T-cell (primary cell): ENCODE results near the gene TMEM54. TPM values are rescaled to one million over a fixed set of nuclear protein-coding genes. Genes with fewer than 3 reads are reported as not detected.

ENCODE experiments used
- ATAC-seq, 4 experiments: fragments of 200-7000 bp in 3 of 4; fragments of 150-1000 bp in 1 of 4; cut with Tn5 transposase; replicated peaks in 1 of 4; 1 replicate in 3 of 4; 2 replicates in 1 of 4; pipeline ENCODE4 v1.10.0; 2021; ENCODE audit warnings: moderate library complexity in 3 of 4, mild to moderate bottlenecking in 2 of 4, moderate number of reproducible peaks in 1 of 4
- CTCF ChIA-PET, 2 donors: fragments of 300-600 bp; sonication (Branson Sonifier 250); formaldehyde crosslinking; loops; one replicate each; lab custom pipeline; 2022; ENCODE audit warnings: antibody characterized with exemption in 2 of 2; lab: Charles Lee
- POLR2A ChIA-PET, 2 donors: fragments of 300-600 bp; sonication (Branson Sonifier 250); formaldehyde crosslinking; loops; one replicate each; lab custom pipeline; 2022; ENCODE audit warnings: antibody characterized with exemption in 2 of 2; lab: Charles Lee
- DNase-seq, 35 experiments: peaks; one replicate each; pipeline versions ENCODE4 v3.0.0 to v3.0.0-alpha.2; 2013 to 2023
- H3K27ac ChIP-seq: one replicate; pipeline ENCODE4 v1.5.1; 2013; ENCODE audit warnings: low read length
- H3K27me3 ChIP-seq, 2 experiments: replicated peaks in 1 of 2; 1 replicate in 1 of 2; 2 replicates in 1 of 2; pipeline versions ENCODE4 v1.6.1 to v1.7.0; 2013; ENCODE audit warnings: low read length in 1 of 2, mixed read lengths in 1 of 2; ENCODE audit not compliant: control insufficient read depth in 2 of 2, insufficient read depth in 2 of 2; ENCODE audit errors: extremely low read depth in 1 of 2
- H3K36me3 ChIP-seq, 2 donors: 1 replicate in 1 of 2; 2 replicates in 1 of 2; pipeline versions ENCODE4 v1.6.1 to v1.7.0; 2013; ENCODE audit warnings: low read length in 1 of 2; ENCODE audit not compliant: control insufficient read depth in 2 of 2, insufficient read depth in 1 of 2; ENCODE audit errors: extremely low read depth in 1 of 2
- H3K4me1 ChIP-seq, 2 experiments: 1 replicate in 1 of 2; 2 replicates in 1 of 2; pipeline versions ENCODE4 v1.6.1 to v1.7.0; 2013; ENCODE audit warnings: low read length in 2 of 2, mixed read lengths in 1 of 2; ENCODE audit not compliant: insufficient read depth in 2 of 2, control insufficient read depth in 1 of 2; ENCODE audit errors: extremely low read depth in 1 of 2
- H3K4me3 ChIP-seq, 2 donors: 1 replicate in 1 of 2; 2 replicates in 1 of 2; pipeline versions ENCODE4 v1.5.1 to v1.7.0; 2013; ENCODE audit warnings: mild to moderate bottlenecking in 2 of 2, low read length in 1 of 2, moderate library complexity in 1 of 2; ENCODE audit not compliant: control insufficient read depth in 1 of 2; ENCODE audit errors: extremely low read depth in 1 of 2
- H3K9me3 ChIP-seq: 2 replicates; pipeline ENCODE4 v1.7.0; 2013
- H3K27ac Mint-ChIP-seq, 2 donors: one replicate each; pipeline ENCODE4 v1.8.0; 2020 to 2021; ENCODE audit warnings: mild to moderate bottlenecking in 2 of 2, mixed read lengths in 2 of 2
- H3K27me3 Mint-ChIP-seq, 2 donors: one replicate each; pipeline ENCODE4 v1.8.0; 2021 to 2022; ENCODE audit warnings: mixed read lengths in 2 of 2
- H3K36me3 Mint-ChIP-seq: one replicate; pipeline ENCODE4 v1.8.0; 2021; ENCODE audit warnings: mixed read lengths
- H3K4me1 Mint-ChIP-seq, 3 donors: one replicate each; pipeline ENCODE4 v1.8.0; 2020 to 2022; ENCODE audit warnings: mixed read lengths in 3 of 3, mild to moderate bottlenecking in 1 of 3
- H3K4me3 Mint-ChIP-seq, 3 donors: one replicate each; pipeline ENCODE4 v1.8.0; 2020 to 2022; ENCODE audit warnings: mild to moderate bottlenecking in 3 of 3, mixed read lengths in 3 of 3, moderate library complexity in 3 of 3
- H3K9me3 Mint-ChIP-seq, 3 donors: one replicate each; pipeline ENCODE4 v1.8.0; 2020 to 2022; ENCODE audit warnings: mixed read lengths in 3 of 3
- WGBS: methylation state at CpG from one replicate; pipeline ENCODE4 v1.1.5; 2013; ENCODE audit warnings: missing lambda C conversion rate; ENCODE audit not compliant: insufficient coverage; 5-methylcytosine and 5-hydroxymethylcytosine counted together
- total RNA-seq, 35 experiments: library from RNA in 6 of 35; stranded (reverse) in 6 of 35; fragments of 120-200 nt in 1 of 35; gene quantifications; one replicate each; pipeline versions ENCODE4 v1.2.1 to v1.2.4 and lab custom pipeline; 2013 to 2026

TMEM54 gene
- total RNA-seq, 5 donors from 2014 or later (not counting 1 experiment from before 2014, with no cell fraction given): 0.35 to 0.64 TPM; not detected in 3

- Mint-ChIP-seq H3K9me3 (no peaks in the 10 kb centered on the region), H3K4me3 (peak overlapping the region; percentile 37 to 81 (median 52)), H3K4me1 (peaks cover 6 to 14% (median 11%) of the 10 kb centered on the region in 3 donors), H3K27ac (no peak overlapping the region), H3K36me3 (no peaks in the 10 kb centered on the region), H3K27me3 (peaks cover 60 to 72% of the 10 kb centered on the region in 2 donors)
- POLR2A ChIA-PET: no interaction called here
- H3K27ac ChIP-seq: no peak overlapping the region
- DNase-seq (no peak), ATAC-seq (no peak)
- WGBS: 61% methylated on average over 3 of the region's 8 CpGs
- H3K27me3 ChIP-seq: peaks cover 4 to 85% of the 10 kb centered on the region in 2 experiments
- CTCF ChIA-PET: no interaction called here
- H3K4me3 ChIP-seq: peak overlapping the region in 1 of 2 donors; percentile 40
- H3K4me1 ChIP-seq: peaks cover 0 to 15% of the 10 kb centered on the region in 2 experiments
- no peaks in the 10 kb centered on the region for H3K9me3 ChIP-seq
- H3K36me3 ChIP-seq: no peaks in the 10 kb centered on the region
Observed at GRCh38 chr1:32894019-32894600, 7.1 kb downstream of the TMEM54 start.

- H3K36me3 Mint-ChIP-seq: no peaks in the 10 kb centered on the region
- CTCF ChIA-PET: no interaction called here
- H3K9me3 ChIP-seq: no peaks in the 10 kb centered on the region
- peaks cover 61 to 73% of the 10 kb centered on the region in 2 donors for H3K27me3 Mint-ChIP-seq
- no peaks in the 10 kb centered on the region for H3K9me3 Mint-ChIP-seq
- H3K27ac Mint-ChIP-seq: no peak overlapping the region
- no peak overlapping the region for H3K27ac ChIP-seq
- DNase-seq (peak in 2 of 35 experiments; percentile 14 to 20), ATAC-seq (peak; percentile 13 to 60 (median 34))
- POLR2A ChIA-PET: no interaction called here
- H3K27me3 ChIP-seq: peaks cover 5 to 85% of the 10 kb centered on the region in 2 experiments
- 5% methylated on average over 24 of the region's 58 CpGs for WGBS
- peaks cover 0 to 15% of the 10 kb centered on the region in 2 experiments for H3K4me1 ChIP-seq
- H3K4me1 Mint-ChIP-seq: peaks cover 6 to 14% (median 11%) of the 10 kb centered on the region in 3 donors
- H3K36me3 ChIP-seq: no peaks in the 10 kb centered on the region
- peak overlapping the region; percentile 37 to 81 (median 52) for H3K4me3 Mint-ChIP-seq
- peak overlapping the region; percentile 39 to 49 for H3K4me3 ChIP-seq
Observed at GRCh38 chr1:32893198-32894018, 7.8 kb downstream of the TMEM54 start.

GRCh38 chr1:32892368-32893197 is 8.6 kb downstream of the TMEM54 start:
- 28% methylated on average over 48 of the region's 49 CpGs for WGBS
- H3K27me3 Mint-ChIP-seq: peaks cover 66 to 75% of the 10 kb centered on the region in 2 donors
- no peaks in the 10 kb centered on the region for H3K36me3 Mint-ChIP-seq
- Histone ChIP-seq H3K4me3 (peak overlapping the region; percentile 39 to 49), H3K9me3 (no peaks in the 10 kb centered on the region), H3K36me3 (no peaks in the 10 kb centered on the region), H3K4me1 (peaks cover 0 to 15% of the 10 kb centered on the region in 2 experiments), H3K27ac (no peak overlapping the region), H3K27me3 (peaks cover 7 to 88% of the 10 kb centered on the region in 2 experiments)
- CTCF ChIA-PET: interaction anchor here in 1 of 2 donors (0.7 to 0.9 kb wide), 2 partner anchors 26 to 88 kb away, joined by 3 read pairs; no protein-coding TSS in a partner anchor
- peak; percentile 45 to 81 (median 57) for ATAC-seq
- DNase-seq: peak in 10 of 35 experiments; percentile 7 to 58 (median 31)
- peak overlapping the region; percentile 50 to 81 (median 59) for H3K4me3 Mint-ChIP-seq
- peaks cover 6 to 14% (median 11%) of the 10 kb centered on the region in 3 donors for H3K4me1 Mint-ChIP-seq
- no peaks in the 10 kb centered on the region for H3K9me3 Mint-ChIP-seq
- H3K27ac Mint-ChIP-seq: no peak overlapping the region
- POLR2A ChIA-PET: interaction anchor here in 1 of 2 donors (0.5 kb wide), 1 partner anchor 1382 kb away, joined by 3 read pairs; no protein-coding TSS in a partner anchor

- H3K27ac Mint-ChIP-seq: no peak overlapping the region
- Histone ChIP-seq H3K9me3 (no peaks in the 10 kb centered on the region), H3K36me3 (no peaks in the 10 kb centered on the region), H3K4me1 (peaks cover 0 to 18% of the 10 kb centered on the region in 2 experiments), H3K4me3 (no peak overlapping the region), H3K27me3 (peaks cover 10 to 90% of the 10 kb centered on the region in 2 experiments), H3K27ac (no peak overlapping the region)
- H3K9me3 Mint-ChIP-seq: no peaks in the 10 kb centered on the region
- ATAC-seq (no peak), DNase-seq (no peak)
- ChIA-PET POLR2A (interaction anchor here in 1 of 2 donors (0.5 kb wide), 1 partner anchor 1381 kb away, joined by 3 read pairs; no protein-coding TSS in a partner anchor), CTCF (interaction anchor here (0.6 to 0.7 kb wide), 2 partner anchors 27 to 246 kb away, joined by 3 to 6 read pairs; no protein-coding TSS in a partner anchor)
- no peaks in the 10 kb centered on the region for H3K36me3 Mint-ChIP-seq
- H3K4me3 Mint-ChIP-seq: peak overlapping the region in 2 of 3 donors; percentile 59 to 81
- H3K27me3 Mint-ChIP-seq: peaks cover 70 to 77% of the 10 kb centered on the region in 2 donors
- WGBS: 94% methylated on average over 3 of the region's 3 CpGs
- H3K4me1 Mint-ChIP-seq: peaks cover 6 to 17% (median 11%) of the 10 kb centered on the region in 3 donors
Observed at GRCh38 chr1:32891630-32892029, 9.6 kb downstream of the TMEM54 start.

GRCh38 chr1:32891241-32891570 is 10.0 kb downstream of the TMEM54 start:
- ChIA-PET POLR2A (no interaction called here), CTCF (interaction anchor here in 1 of 2 donors (0.6 kb wide), 1 partner anchor 245 kb away, joined by 6 read pairs; no protein-coding TSS in a partner anchor)
- Histone ChIP-seq H3K27me3 (peaks cover 10 to 90% of the 10 kb centered on the region in 2 experiments), H3K27ac (no peak overlapping the region), H3K9me3 (no peaks in the 10 kb centered on the region), H3K4me1 (peaks cover 0 to 21% of the 10 kb centered on the region in 2 experiments), H3K4me3 (no peak overlapping the region), H3K36me3 (no peaks in the 10 kb centered on the region)
- WGBS: 83% methylated on average over 1 of the region's 1 CpG
- Mint-ChIP-seq H3K4me1 (peaks cover 6 to 17% (median 11%) of the 10 kb centered on the region in 3 donors), H3K27ac (no peak overlapping the region), H3K4me3 (no peak overlapping the region), H3K9me3 (no peaks in the 10 kb centered on the region), H3K27me3 (peaks cover 67 to 72% of the 10 kb centered on the region in 2 donors), H3K36me3 (no peaks in the 10 kb centered on the region)
- DNase-seq (no peak), ATAC-seq (no peak)
